ENCODE results near the gene LRIG1.

- TF ChIP-seq CTCF (IDR thresholded peaks at IDR 0.05) (no peak), POLR2A (IDR thresholded peaks at IDR 0.05; ENCODE audit: low read depth) (no peak), POLR2AphosphoS5 (IDR thresholded peaks at IDR 0.05) (no peak), EP300 (IDR thresholded peaks at IDR 0.05) (no peak)
These were observed 14.6 kb downstream of the LRIG1 start for GRCh38 chr3:66486202-66486601.
